Thymus (tissue), 11 donors: Measurements from ENCODE around the gene ZNF365. TPM values are rescaled to one million over a fixed set of nuclear protein-coding genes. Genes with fewer than 3 reads are reported as not detected.

Source experiments
- DNase-seq, 9 donors: peaks; one replicate each; pipeline ENCODE4 v3.0.0-alpha.2; 2013; ENCODE audit warnings: low spot score in 9 of 9, low read depth in 6 of 9, missing footprints in 1 of 9
- H3K27ac ChIP-seq, 2 donors: one replicate each; pipeline ENCODE4 v1.5.1; 2013; ENCODE audit warnings: control low read depth in 1 of 2, low read depth in 1 of 2, low read length in 1 of 2, mild to moderate bottlenecking in 1 of 2, moderate library complexity in 1 of 2
- H3K27me3 ChIP-seq, 2 donors: one replicate each; pipeline ENCODE4 v1.5.1; 2013; ENCODE audit warnings: low read length in 1 of 2; ENCODE audit not compliant: control insufficient read depth in 2 of 2, insufficient read depth in 1 of 2
- H3K36me3 ChIP-seq, 2 donors: one replicate each; pipeline ENCODE4 v1.5.1; 2013; ENCODE audit warnings: low read length in 1 of 2, mild to moderate bottlenecking in 1 of 2, moderate library complexity in 1 of 2; ENCODE audit not compliant: control insufficient read depth in 2 of 2, insufficient read depth in 2 of 2
- H3K4me1 ChIP-seq, 2 donors: one replicate each; pipeline ENCODE4 v1.5.1; 2013; ENCODE audit warnings: low read length in 2 of 2; ENCODE audit not compliant: control insufficient read depth in 2 of 2, insufficient read depth in 2 of 2
- H3K4me3 ChIP-seq, 2 donors: one replicate each; pipeline ENCODE4 v1.5.1; 2013; ENCODE audit warnings: low read length in 2 of 2, control low read depth in 1 of 2, mild to moderate bottlenecking in 1 of 2
- H3K9me3 ChIP-seq, 2 donors: one replicate each; pipeline ENCODE4 v1.5.1; 2013; ENCODE audit warnings: low read length in 1 of 2, mild to moderate bottlenecking in 1 of 2; ENCODE audit not compliant: control insufficient read depth in 2 of 2, insufficient read depth in 1 of 2
- WGBS: extraction: QIAGEN DNeasy Blood & Tissue Kit; methylation state at CpG from one replicate; pipeline ENCODE4 v1.1.7; 2013; 5-methylcytosine and 5-hydroxymethylcytosine counted together
- polyA plus RNA-seq: library from polyadenylated mRNA; stranded (reverse); fragments of 200-250 nt; gene quantifications from one replicate; pipeline ENCODE4 v1.2.3, GENCODE V29; 2013
- total RNA-seq: library from RNA; stranded (reverse); fragments of 120-200 nt; gene quantifications from one replicate; pipeline ENCODE4 v1.2.4, GENCODE V29; 2013
- donor health status: healthy.

The ZNF365 gene
- total and polyA plus RNA-seq, 2 donors = 0.19 to 0.73 TPM

GRCh38 chr10:62382831-62383230 is 8.7 kb downstream of the ZNF365 start:
- H3K36me3 ChIP-seq = no peaks in the 10 kb centered on the region
- no peaks in the 10 kb centered on the region for H3K4me1 ChIP-seq
- no peak for DNase-seq
- 89% methylated on average over 4 of the region's 4 CpGs for WGBS
- no peak overlapping the region for H3K4me3 ChIP-seq
- no peak overlapping the region for H3K27ac ChIP-seq
- no peaks in the 10 kb centered on the region for H3K27me3 ChIP-seq
- no peaks in the 10 kb centered on the region for H3K9me3 ChIP-seq

GRCh38 chr10:62384057-62384446 is 9.9 kb downstream of the ZNF365 start:
- DNase-seq = peak in 1 of 9 donors; percentile 12
- no peaks in the 10 kb centered on the region for H3K27me3 ChIP-seq
- no peak overlapping the region for H3K4me3 ChIP-seq
- H3K9me3 ChIP-seq = no peaks in the 10 kb centered on the region
- H3K27ac ChIP-seq = no peak overlapping the region
- no peaks in the 10 kb centered on the region for H3K36me3 ChIP-seq
- WGBS = 84% methylated on average over 5 of the region's 5 CpGs
- no peaks in the 10 kb centered on the region for H3K4me1 ChIP-seq

- no peak for DNase-seq
- no peak overlapping the region for H3K4me3 ChIP-seq
- H3K27me3 ChIP-seq = no peaks in the 10 kb centered on the region
- WGBS = 93% methylated on average over 4 of the region's 4 CpGs
- H3K4me1 ChIP-seq = no peaks in the 10 kb centered on the region
- no peaks in the 10 kb centered on the region for H3K36me3 ChIP-seq
- H3K9me3 ChIP-seq = no peaks in the 10 kb centered on the region
- H3K27ac ChIP-seq = no peak overlapping the region
Measured at GRCh38 chr10:62384447-62385081, 10.4 kb downstream of the ZNF365 start.

- Histone ChIP-seq H3K4me1 (no peaks in the 10 kb centered on the region), H3K27ac (no peak overlapping the region), H3K4me3 (no peak overlapping the region), H3K27me3 (no peaks in the 10 kb centered on the region), H3K36me3 (no peaks in the 10 kb centered on the region), H3K9me3 (no peaks in the 10 kb centered on the region)
- DNase-seq = no peak
- 95% methylated on average over 4 of the region's 4 CpGs for WGBS
Measured at GRCh38 chr10:62386356-62387320, 12.5 kb downstream of the ZNF365 start.

GRCh38 chr10:62388328-62388727 is 14.2 kb downstream of the ZNF365 start:
- H3K4me1 ChIP-seq = no peaks in the 10 kb centered on the region
- H3K36me3 ChIP-seq = no peaks in the 10 kb centered on the region
- H3K27me3 ChIP-seq = no peaks in the 10 kb centered on the region
- H3K27ac ChIP-seq = no peak overlapping the region
- no peak for DNase-seq
- H3K9me3 ChIP-seq = no peaks in the 10 kb centered on the region
- no peak overlapping the region for H3K4me3 ChIP-seq
- WGBS = 97% methylated on average over 9 of the region's 9 CpGs

GRCh38 chr10:62390497-62391176 is 16.5 kb downstream of the ZNF365 start:
- H3K27ac ChIP-seq = no peak overlapping the region
- no peaks in the 10 kb centered on the region for H3K27me3 ChIP-seq
- DNase-seq = no peak
- no peak overlapping the region for H3K4me3 ChIP-seq
- no peaks in the 10 kb centered on the region for H3K36me3 ChIP-seq
- no peaks in the 10 kb centered on the region for H3K9me3 ChIP-seq
- H3K4me1 ChIP-seq = no peaks in the 10 kb centered on the region
- WGBS = over 99% methylated on average over 2 of the region's 2 CpGs

GRCh38 chr10:62393237-62393636 is 19.1 kb downstream of the ZNF365 start:
- 97% methylated on average over 4 of the region's 4 CpGs for WGBS
- Histone ChIP-seq H3K27ac (no peak overlapping the region), H3K27me3 (no peaks in the 10 kb centered on the region), H3K4me1 (no peaks in the 10 kb centered on the region), H3K36me3 (no peaks in the 10 kb centered on the region), H3K4me3 (no peak overlapping the region), H3K9me3 (no peaks in the 10 kb centered on the region)
- DNase-seq = no peak

- Histone ChIP-seq H3K27me3 (no peaks in the 10 kb centered on the region), H3K36me3 (no peaks in the 10 kb centered on the region), H3K4me1 (no peaks in the 10 kb centered on the region), H3K9me3 (no peaks in the 10 kb centered on the region), H3K27ac (no peak overlapping the region), H3K4me3 (no peak overlapping the region)
- WGBS = 84% methylated on average over 2 of the region's 2 CpGs
- DNase-seq = no peak
Measured at GRCh38 chr10:62394556-62395018, 20.4 kb downstream of the ZNF365 start.

- no peak overlapping the region for H3K27ac ChIP-seq
- no peaks in the 10 kb centered on the region for H3K4me1 ChIP-seq
- H3K4me3 ChIP-seq = no peak overlapping the region
- DNase-seq = no peak
- WGBS = 88% methylated on average over 1 of the region's 1 CpG
- H3K27me3 ChIP-seq = no peaks in the 10 kb centered on the region
- H3K9me3 ChIP-seq = no peaks in the 10 kb centered on the region
- H3K36me3 ChIP-seq = no peaks in the 10 kb centered on the region
Measured at GRCh38 chr10:62395892-62396291, 21.7 kb downstream of the ZNF365 start.
